HL-60/S4 treated with phorbol 12-myristate 13-acetate at 8.2 ng/mL for 4 days and 3 days (cell line): ENCODE results near the gene C9orf85.
"Not testable (repeated sequence)": the region's sequence is repeated elsewhere in the genome, so short reads cannot be mapped to it uniquely, and the experiment has no call there.

Source experiments
- in situ Hi-C: fragments of 300-500 bp; cut with MboI; formaldehyde crosslinking; loops from 2 replicates; pipeline ENCODE4 v1.15.0; 2022; ENCODE audit warnings: low sequenced_read_pairs

Gene C9orf85

DNA sequence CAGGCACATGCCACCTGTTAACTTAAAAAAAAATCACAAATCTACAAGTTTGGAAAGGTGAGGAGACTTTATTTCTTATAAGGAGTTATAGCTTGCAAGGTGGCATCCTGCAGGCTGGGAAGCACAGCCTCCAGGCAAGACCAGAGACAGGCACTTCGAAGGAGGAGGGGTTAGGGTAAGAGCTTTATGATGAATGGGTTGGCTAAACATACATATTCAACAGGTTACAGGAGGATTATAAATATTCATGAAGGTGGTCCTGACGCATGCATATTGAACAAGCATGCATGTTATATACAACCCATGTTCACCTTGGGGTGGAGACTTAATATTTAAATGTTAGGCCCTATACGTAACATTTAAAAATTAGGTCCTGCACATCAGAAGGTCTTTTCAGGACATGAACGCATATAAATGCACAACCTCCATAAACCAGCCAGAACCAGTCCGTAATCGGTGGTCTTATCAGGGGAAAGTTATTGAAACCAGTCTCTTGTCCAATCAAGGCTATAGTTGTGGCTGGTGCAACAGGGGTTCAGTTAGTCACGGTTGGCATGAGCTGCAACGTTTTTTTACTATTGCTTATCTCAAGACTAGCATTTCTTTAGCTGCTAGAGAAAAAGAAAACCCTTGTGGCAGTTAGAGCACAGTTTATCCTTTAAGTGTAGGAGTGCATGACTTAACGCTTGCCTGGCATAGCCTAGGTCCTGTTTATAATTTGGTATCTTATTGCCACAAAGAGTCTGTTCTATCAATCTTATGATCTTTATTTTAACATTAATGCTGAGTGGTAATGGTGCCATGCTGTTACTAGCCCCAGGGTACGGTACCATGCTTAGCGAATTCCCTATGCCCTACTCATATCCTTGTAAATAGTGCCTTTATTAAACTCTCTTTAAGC, 76.3 kb downstream of the C9orf85 start:
- in situ Hi-C loops: no loop called here

DNA sequence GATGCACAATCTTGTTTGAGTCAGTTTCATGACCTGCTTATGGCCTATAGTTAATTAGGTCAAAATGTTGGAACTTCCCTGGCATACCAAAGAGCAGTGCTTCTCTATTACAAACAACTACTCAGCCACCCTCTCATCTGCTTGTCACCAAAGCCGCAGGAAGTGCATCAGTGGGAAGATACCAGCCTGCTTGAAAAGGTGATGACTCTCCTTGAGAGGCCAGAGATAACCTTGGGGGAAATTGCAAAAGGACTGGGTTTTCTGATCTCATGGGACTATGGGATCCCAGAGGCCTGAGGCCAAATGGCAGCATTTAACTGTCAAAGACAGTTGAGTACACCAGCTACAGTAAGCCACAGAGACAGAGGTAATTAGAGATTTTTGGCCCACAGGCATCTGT, 79.0 kb downstream of the C9orf85 start:
- in situ Hi-C loops: no loop called here

DNA sequence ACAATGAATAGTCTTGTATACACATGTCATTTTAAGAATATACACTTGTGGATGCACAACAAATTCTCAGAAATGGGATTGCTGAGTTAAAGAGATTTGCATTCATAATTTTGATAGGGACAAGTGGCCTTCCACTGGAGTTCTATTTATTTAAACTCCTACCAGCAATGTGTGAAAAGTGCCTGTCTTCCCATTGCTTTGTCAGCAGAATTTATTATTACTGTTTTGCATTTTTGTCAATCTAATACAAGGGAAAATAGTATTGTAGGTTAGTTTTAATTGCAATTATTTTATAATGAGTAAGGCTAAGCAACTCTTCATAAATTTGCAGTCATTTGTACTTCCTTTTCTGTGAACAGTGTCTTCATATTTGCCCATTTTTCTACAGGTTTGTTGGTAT, 94.0 kb downstream of the C9orf85 start:
- in situ Hi-C loops: no loop called here

DNA sequence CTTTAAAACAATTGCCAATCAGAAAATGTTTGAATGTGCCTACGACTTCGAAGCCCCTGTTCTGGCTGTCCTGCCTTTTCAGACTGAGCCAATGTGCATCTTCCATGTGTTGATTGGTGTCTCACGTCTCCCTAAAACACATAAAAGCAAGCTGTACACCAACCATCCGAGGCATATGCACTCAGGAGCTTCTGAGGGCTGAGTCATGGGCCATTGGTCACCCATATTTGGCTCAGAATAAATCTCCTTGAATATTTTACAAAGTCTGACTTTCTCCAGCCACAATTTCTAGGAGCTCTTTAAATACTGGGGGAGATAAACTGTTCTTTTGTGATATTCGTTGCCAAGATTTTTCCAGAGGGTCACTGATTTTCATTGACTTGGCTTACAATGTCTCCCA, 95.1 kb downstream of the C9orf85 start:
- in situ Hi-C loops: no loop called here

DNA sequence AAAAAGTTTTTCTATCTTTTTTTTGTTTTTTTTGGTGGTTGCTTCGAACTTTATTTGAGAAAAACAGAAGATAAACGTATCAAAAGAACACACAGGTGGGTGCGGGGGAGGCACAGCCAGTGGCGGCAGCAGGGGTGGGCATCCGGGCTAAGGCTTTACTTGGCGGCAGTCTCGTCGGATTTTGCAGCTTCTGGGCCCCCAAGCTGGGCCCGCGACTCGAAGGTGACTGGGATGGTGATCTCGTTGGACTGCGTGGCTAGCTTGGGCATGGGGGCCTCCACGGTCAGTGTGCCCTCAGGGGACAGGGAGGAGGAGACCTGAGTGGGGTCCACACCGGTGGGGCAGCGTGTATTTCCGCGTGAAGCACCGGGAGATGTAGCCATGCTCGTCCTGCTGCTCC, 96.3 kb downstream of the C9orf85 start:
- in situ Hi-C loops: not testable (repeated sequence)

DNA sequence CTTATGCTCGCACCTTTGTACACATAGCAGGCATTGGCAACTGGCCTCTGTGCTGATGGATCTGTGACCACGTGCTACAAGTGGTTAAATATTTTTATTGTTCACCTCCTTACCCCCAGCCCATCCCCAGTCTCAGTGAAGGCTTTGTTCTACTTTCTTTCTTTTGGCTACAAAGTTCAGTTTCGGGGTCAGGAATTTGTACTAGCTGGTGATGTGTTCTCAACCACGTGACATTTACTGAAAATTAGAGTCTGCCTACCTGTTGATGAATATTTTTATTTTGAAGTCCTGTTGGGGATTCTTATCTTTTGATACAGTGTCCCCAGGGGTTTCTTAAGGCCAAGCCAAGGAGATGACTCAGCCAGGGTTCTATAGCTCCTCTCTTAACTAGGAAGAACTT, 101.2 kb downstream of the C9orf85 start:
- in situ Hi-C loops: no loop called here

DNA sequence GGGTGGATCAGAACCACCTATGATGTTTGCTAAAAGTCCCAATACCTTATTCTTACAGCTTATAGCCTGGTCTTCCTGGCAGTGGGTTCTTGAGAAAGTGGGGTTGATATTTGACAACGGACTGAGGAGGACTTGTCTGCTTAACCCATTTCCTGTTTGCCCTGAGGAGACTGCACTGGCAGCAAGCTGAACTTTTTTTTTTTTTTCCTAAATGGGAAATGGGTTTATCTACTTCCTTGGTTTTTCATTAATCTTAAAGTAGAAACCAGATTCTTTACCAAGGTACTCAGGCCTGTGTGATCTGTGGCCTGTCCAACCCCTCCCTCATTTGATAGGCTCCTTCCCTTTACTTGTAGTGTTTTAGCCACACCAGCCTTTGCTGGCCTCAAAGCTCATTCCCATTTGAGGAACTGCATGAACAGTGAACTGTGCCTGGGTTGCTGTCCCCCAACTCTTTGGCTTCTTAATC, 101.9 kb downstream of the C9orf85 start:
- in situ Hi-C loops: no loop called here

DNA sequence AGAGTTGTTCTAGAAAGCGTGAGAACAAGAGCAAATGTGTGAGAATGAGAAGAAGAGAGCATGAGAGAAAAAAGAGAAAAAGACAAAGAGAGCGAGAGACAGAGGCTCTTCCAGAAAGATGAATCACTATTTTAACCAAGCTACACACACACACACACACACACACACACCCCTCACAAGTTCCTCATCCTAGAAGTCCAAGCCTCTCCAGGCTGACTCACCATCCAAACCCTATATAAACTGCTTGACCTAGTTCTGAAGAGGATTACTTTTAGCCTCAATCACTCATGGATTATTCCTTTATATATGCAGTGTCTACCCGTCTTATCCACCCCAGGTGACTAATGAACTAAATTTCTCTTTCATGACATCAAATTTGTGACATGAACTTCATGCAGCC, 111.4 kb downstream of the C9orf85 start:
- in situ Hi-C loops: no loop called here
